Measurements from ENCODE around the gene CPSF2.
"Not testable (repeated sequence)": the region's sequence is repeated elsewhere in the genome, so short reads cannot be mapped to it uniquely, and the experiment has no call there.

The CPSF2 gene

GRCh38 chr14:92161521-92161920 lies 39.8 kb downstream of the CPSF2 start:
- DNase-seq, result no peak

DNA sequence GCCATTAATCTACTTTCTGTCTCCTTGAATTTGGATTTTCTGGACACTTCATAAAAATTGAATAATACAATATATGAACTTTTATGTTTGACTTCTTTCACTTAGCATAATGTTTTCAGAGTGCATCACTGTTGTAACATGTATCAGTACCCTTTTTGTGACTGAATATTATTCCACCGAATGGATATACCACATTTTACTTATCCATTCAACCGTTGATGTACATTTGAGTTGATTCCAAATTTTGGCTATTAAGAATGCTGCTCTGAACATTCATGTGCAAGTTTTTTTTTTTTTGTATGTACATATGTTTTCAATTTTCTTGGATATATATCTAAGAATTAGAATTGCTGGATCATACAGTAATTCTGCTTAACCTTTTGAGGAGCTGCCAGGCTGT lies 43.2 kb downstream of the CPSF2 start:
- DNase-seq, result no peak

- DNase-seq, result no peak
Measured at GRCh38 chr14:92173668-92174067, 51.9 kb downstream of the CPSF2 start.

GRCh38 chr14:92175811-92176210 lies 54.0 kb downstream of the CPSF2 start:
- no peak for DNase-seq

- DNase-seq, result no peak
Measured at GRCh38 chr14:92176476-92176875, 54.7 kb downstream of the CPSF2 start.

DNA sequence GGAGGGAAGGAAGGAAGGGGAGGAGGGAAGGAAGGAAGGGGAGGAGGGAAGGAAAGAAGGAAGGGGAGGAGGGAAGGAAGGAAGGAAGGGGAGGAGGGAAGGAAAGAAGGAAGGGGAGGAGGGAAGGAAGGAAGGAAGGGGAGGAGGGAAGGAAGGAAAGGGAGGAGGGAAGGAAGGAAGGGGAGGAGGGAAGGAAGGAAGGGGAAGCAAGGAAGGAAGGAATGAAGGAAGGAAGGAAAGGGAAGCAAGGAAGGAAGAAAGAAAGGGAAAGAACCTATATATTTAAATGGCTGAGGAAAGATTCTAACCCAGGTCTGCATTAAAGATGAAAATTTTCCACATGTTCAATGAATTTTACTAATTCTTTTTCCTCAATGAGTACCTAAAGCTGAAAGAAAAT lies 57.4 kb downstream of the CPSF2 start:
- DNase-seq, result not testable (repeated sequence)

DNA sequence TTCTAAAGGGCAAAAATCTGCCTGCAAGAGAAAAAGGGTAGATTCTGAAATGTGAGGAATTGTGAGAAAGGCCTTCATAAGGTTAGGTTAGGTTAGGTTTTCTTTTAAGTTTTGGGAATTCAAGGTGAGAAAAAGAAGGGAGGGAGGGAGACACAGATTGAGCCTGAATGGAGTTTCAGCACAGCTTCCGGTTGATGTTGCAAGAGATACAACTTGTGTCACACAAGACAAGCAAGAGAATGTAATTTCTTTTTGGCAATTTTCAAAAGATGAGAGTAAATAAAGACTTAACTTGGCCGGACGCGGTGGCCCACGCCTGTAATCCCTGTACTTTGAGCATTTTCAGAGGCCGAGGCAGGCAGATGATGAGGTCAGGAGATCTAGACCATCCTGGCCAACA lies 63.8 kb downstream of the CPSF2 start:
- DNase-seq, result no peak

DNA sequence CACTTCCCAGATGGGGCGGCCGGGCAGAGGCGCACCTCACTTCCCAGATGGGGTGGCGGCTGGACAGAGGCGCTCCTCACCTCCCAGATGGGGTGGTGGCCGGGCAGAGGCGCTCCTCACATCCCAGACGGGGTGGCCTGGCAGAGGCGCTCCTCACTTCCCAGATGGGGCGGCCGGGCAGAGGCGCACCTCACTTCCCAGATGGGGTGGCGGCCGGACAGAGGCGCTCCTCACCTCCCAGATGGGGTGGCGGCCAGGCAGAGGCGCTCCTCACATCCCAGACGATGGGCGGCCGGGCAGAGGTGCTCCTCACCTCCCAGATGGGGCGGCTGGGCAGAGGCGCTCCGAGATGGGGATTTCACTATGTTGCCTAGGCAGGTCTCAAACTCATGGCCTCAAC lies 65.8 kb downstream of the CPSF2 start:
- DNase-seq, result not testable (repeated sequence)

GRCh38 chr14:92190768-92191167 lies 69.0 kb downstream of the CPSF2 start:
- DNase-seq, result no peak

GRCh38 chr14:92198804-92199203 lies 77.0 kb downstream of the CPSF2 start:
- no peak for DNase-seq

- no peak for DNase-seq
Measured at GRCh38 chr14:92199763-92200162, 78.0 kb downstream of the CPSF2 start.

DNA sequence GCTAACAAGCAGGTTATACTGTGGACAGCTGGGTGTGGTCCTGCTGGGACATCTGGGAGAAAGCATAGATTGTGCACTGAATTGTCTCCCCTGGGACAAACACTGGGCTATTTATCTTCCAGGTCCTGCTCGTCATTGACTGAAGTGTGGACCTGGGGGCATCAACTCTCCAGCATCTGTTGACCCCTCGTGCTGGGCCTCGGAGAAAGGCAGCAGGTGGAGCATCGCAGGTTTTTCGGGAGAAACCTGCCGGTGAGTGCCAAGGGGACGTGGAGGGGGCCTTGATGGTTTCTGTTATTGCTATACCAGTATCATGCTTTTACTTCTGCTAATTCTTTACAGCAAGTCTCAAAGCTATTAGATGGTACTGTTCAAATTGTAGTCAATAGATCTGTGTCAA lies 81.3 kb downstream of the CPSF2 start:
- no peak for DNase-seq

DNA sequence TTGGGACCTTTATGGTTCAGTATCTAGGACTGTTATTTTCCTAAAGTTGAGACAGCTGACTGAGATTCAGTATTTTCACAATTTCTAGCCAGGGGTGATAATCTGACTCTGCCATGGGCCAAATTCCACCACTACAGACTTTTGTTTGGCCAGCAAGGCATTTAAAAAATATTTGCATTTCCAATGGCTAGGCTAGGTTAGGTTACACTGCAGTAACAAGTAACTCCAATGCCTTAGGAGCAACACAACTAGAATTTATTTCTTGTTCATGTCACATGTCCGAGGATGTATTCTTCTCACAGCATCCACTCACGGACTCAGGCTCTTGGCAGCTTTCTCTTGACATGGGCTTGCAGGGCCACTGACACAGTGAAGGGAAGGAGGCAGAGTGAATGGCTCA lies 83.0 kb downstream of the CPSF2 start:
- DNase-seq, result no peak

DNA sequence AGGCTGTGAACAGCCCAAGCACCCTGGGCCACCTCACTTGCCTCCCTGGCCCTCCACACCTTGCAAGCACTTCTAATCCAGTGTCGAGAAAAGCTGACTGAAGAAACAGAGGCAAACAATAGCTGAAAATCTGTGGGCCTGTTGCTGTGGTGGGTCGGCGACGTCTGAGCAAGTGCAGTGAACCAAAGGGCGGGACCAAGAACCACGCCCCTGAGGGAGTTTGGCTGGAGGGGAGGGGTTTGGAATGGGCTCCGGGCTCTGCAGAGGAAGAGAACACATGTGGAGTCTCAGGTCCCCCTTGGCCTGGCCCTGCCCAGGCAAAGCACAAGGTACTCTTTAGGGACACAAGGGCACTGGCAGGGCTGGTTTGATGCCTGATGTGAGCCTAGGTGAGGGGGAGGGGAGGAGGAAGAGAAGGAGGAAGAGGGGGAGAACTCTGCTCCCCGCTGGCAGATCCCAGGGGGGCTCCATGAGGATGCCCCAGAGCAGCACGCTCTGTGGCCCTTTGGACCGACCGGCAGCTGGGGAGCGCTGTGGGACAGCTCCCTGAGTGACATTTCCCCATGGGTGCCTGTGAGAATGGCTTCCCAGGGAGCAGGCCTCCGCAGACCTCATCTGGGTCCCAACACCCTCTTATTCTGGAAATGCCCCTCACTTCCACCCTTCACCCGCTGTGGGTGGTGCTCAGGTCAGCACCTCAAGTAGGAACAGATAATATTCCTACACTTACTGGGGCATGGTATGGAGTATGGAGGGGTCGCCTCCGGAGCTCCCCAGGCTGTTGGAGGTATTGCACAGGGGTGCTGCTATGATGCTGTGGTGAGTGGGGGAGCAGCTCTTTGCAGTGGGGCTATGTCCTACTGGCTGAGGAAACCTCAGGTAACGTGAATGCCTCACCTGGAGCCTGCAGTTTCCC lies 85.5 kb downstream of the CPSF2 start:
- no peak for DNase-seq

DNA sequence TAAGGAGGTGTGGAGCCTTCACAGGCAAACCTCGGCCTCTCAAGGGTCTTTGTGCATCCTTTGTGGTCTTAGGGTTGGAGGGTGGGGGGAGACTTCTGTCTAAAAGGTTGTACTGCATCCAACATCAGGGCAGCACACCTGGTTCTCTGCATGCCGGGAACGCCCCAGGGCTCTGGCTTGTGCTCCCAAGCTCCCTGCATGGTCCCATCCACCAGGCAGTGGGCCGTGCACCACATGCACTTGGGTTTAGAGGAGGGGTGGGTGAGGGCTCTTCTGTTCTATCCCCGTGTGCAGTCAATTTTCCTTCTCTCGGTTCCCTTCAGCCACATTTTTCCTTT lies 86.1 kb downstream of the CPSF2 start:
- no peak for DNase-seq

DNA sequence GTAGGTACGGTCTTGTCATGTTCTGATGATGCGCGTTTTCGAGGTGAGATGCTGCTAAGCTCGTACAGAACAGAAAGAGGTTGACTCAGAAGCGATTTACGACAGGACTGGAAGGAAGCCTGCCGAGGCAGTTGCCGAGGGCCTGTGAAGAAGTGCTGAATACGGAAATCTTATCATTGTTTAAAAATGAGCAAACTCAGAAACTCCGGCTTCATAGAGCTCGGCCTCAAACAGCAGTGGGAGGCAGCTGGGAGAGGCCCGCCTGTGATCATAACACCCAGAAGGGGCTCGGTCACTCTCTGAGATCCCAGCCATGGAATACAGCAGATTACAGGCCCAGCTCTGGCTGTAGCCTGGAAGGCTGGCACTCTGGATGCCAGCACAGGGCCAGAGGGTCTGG lies 87.4 kb downstream of the CPSF2 start:
- no peak for DNase-seq

DNA sequence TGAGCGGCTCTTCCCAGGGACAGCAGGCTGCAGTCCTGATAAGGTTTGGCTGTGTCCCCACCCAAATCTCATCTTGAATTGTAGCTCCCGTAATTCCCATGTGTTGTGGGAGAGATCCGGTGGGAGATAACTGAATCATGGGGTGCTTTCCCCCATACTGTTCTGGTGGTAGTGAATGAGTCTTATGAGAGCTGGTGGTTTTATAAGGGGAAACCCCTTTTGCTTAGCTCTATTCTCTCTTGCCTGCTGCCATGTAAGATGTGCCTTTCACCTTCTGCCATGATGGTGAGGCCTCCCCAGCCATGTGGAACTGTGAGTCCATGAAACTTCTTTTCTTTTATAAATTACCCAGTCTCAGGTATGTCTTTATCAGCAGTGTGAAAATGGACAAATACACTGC lies 91.4 kb downstream of the CPSF2 start:
- DNase-seq, result not testable (repeated sequence)

GRCh38 chr14:92215579-92215978 lies 93.8 kb downstream of the CPSF2 start:
- DNase-seq, result no peak

DNA sequence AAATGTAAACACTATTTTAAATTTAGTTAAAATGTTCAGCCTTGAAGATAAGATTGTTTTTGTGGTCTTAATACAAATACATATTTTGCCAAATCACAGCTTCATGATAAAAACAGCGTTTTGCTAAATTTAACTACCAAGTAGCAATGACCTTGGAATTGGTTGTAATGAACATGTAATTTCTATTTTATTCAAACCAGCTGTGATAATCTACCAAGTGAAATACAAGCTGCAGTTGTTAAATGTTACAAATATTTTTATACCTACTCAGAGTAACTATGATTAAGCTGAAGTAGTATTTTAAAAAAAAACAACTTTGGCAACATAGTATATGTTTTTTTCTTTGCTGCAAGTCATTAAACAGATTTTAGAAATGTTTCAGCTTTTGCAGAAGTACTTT lies 96.2 kb downstream of the CPSF2 start:
- no peak for DNase-seq
